Occipital lobe (tissue), 2 donors: ENCODE data around the gene TBX18. TPM values are rescaled to one million over a fixed set of nuclear protein-coding genes. Genes with fewer than 3 reads are reported as not detected.

Experiments used
- small RNA-seq: library from RNA; depleted of rRNA; stranded (forward); fragments of <200 nt; gene quantifications from one replicate; pipeline ENCODE3, GENCODE V24; 2014
- total RNA-seq: library from RNA; depleted of rRNA; stranded (reverse); fragments of >200 nt; gene quantifications from one replicate; pipeline ENCODE4 v1.2.3, GENCODE V29; 2014

Gene TBX18
- total RNA-seq, 1 donor from 2014 or later, result 7.8 TPM

Small RNA genes within 50 kb of the gene (small RNA-seq; reads per million reads assigned to genes)
- not detected for gene AL590143.1
